COLO668 (cell line): ENCODE results near the gene CELA2B.
A peak's percentile ranks its signal among the peaks of the same experiment; 100 is the strongest.

Experiments used
- DNase-seq: peaks from one replicate; lab custom pipeline; 2025; ENCODE audit not compliant: unreplicated experiment; lab: John Stamatoyannopoulos, UW

CELA2B gene

GRCh38 chr1:15524021-15524282, 48.0 kb downstream of the CELA2B start, which contains the start of gene CASP9:
Gene CASP9, minus strand, starts transcription at chr1:15524215. Its CDS starts 15 bp downstream, at chr1:15524200.
- no peak for DNase-seq

- DNase-seq: peak; percentile 100
Observed at GRCh38 chr1:15524283-15525049, 48.6 kb downstream of the CELA2B start.

GRCh38 chr1:15525050-15526020, 49.4 kb downstream of the CELA2B start:
- DNase-seq: peak; percentile 33

- DNase-seq: no peak
Observed at GRCh38 chr1:15526021-15526489, 50.2 kb downstream of the CELA2B start.

- DNase-seq: peak; percentile 100
Observed at GRCh38 chr1:15526490-15527339, 50.8 kb downstream of the CELA2B start, which contains the start of gene DNAJC16. Gene DNAJC16, plus strand, starts transcription at chr1:15526848. Its CDS starts 2,258 bp downstream, at chr1:15529106.

GRCh38 chr1:15531003-15531402, 55.1 kb downstream of the CELA2B start:
- DNase-seq: no peak

- DNase-seq: no peak
Observed at GRCh38 chr1:15531682-15532081, 55.8 kb downstream of the CELA2B start.

- DNase-seq: peak; percentile 84
Observed at GRCh38 chr1:15538771-15539170, 62.9 kb downstream of the CELA2B start.

- no peak for DNase-seq
Observed at GRCh38 chr1:15540186-15540585, 64.3 kb downstream of the CELA2B start.
